ENCODE measurements around the gene FAIM2. TPM values are rescaled to one million over a fixed set of nuclear protein-coding genes. Genes with fewer than 3 reads are reported as not detected.

FAIM2 gene
- total and polyA plus RNA-seq, 2 donors, result 0.24 to 0.41 TPM

DNA sequence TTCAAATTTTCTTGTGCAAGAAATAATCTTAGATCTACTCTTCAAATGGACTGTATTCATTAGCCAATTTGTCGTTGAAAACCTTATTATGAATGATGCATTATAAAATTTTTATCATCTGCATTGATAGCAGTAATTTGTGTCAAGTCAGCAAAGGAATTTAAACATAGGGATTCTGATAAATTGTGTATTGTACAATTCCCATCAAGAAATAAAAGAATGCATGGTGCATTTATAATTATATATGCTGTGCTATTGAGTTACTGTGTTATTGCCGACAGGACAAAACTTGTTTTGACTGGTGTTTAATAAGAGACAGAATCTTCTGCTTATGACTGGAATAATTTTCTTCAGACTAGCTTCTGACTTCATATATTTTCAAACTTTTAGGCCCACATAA lies 57.7 kb downstream of the FAIM2 start:
- WGBS, result 94% methylated on average over 2 of the region's 2 CpGs
- H3K36me3 ChIP-seq (ENCODE audit: control insufficient read depth in 2 of 2, insufficient read depth in 2 of 2, low read length in 1 of 2), result no peaks in the 10 kb centered on the region
- no peak overlapping the region for H3K4me3 ChIP-seq (ENCODE audit: low read length in 2 of 2)
- no peak for DNase-seq (ENCODE audit: low read depth in 6 of 9, low spot score in 9 of 9)
- no peaks in the 10 kb centered on the region for H3K9me3 ChIP-seq (ENCODE audit: control insufficient read depth in 2 of 2, insufficient read depth in 1 of 2, low read length in 1 of 2)
- no peak overlapping the region for H3K27ac ChIP-seq (ENCODE audit: low read depth in 1 of 2, low read length in 1 of 2)
- H3K27me3 ChIP-seq (ENCODE audit: control insufficient read depth in 2 of 2, insufficient read depth in 1 of 2, low read length in 1 of 2), result peaks cover 0 to 7% of the 10 kb centered on the region in 2 donors
- peaks cover 7 to 15% of the 10 kb centered on the region in 2 donors for H3K4me1 ChIP-seq (ENCODE audit: control insufficient read depth in 2 of 2, insufficient read depth in 2 of 2, low read length in 2 of 2)

GRCh38 chr12:49843876-49844437 lies 59.7 kb downstream of the FAIM2 start:
- peaks cover 7 to 15% of the 10 kb centered on the region in 2 donors for H3K4me1 ChIP-seq (ENCODE audit: control insufficient read depth in 2 of 2, insufficient read depth in 2 of 2, low read length in 2 of 2)

GRCh38 chr12:49843411-49843810 lies 60.3 kb downstream of the FAIM2 start:
- H3K27me3 ChIP-seq (ENCODE audit: control insufficient read depth in 2 of 2, insufficient read depth in 1 of 2, low read length in 1 of 2), result peaks cover 0 to 4% of the 10 kb centered on the region in 2 donors
- 95% methylated on average over 7 of the region's 7 CpGs for WGBS
- peaks cover 0 to 2% of the 10 kb centered on the region in 2 donors for H3K36me3 ChIP-seq (ENCODE audit: control insufficient read depth in 2 of 2, insufficient read depth in 2 of 2, low read length in 1 of 2)
- peak overlapping the region; percentile 84 to 86 for H3K27ac ChIP-seq (ENCODE audit: low read depth in 1 of 2, low read length in 1 of 2)
- DNase-seq (ENCODE audit: low read depth in 6 of 9, low spot score in 9 of 9), result no peak
- H3K4me3 ChIP-seq (ENCODE audit: low read length in 2 of 2), result peak overlapping the region; percentile 72 to 92
- H3K9me3 ChIP-seq (ENCODE audit: control insufficient read depth in 2 of 2, insufficient read depth in 1 of 2, low read length in 1 of 2), result no peaks in the 10 kb centered on the region
- H3K4me1 ChIP-seq (ENCODE audit: control insufficient read depth in 2 of 2, insufficient read depth in 2 of 2, low read length in 2 of 2), result peaks cover 7 to 15% of the 10 kb centered on the region in 2 donors

More at GRCh38 chr12:49843876-49844437, 59.7 kb downstream of the FAIM2 start:
- Histone ChIP-seq H3K4me3 (ENCODE audit: low read length in 2 of 2) (no peak overlapping the region), H3K27ac (ENCODE audit: low read depth in 1 of 2, low read length in 1 of 2) (no peak overlapping the region), H3K27me3 (ENCODE audit: control insufficient read depth in 2 of 2, insufficient read depth in 1 of 2, low read length in 1 of 2) (peaks cover 0 to 5% of the 10 kb centered on the region in 2 donors), H3K9me3 (ENCODE audit: control insufficient read depth in 2 of 2, insufficient read depth in 1 of 2, low read length in 1 of 2) (no peaks in the 10 kb centered on the region), H3K36me3 (ENCODE audit: control insufficient read depth in 2 of 2, insufficient read depth in 2 of 2, low read length in 1 of 2) (no peaks in the 10 kb centered on the region)
- no peak for DNase-seq (ENCODE audit: low read depth in 6 of 9, low spot score in 9 of 9)
- over 99% methylated on average over 4 of the region's 4 CpGs for WGBS

- Histone ChIP-seq H3K4me1 (ENCODE audit: control insufficient read depth in 2 of 2, insufficient read depth in 2 of 2, low read length in 2 of 2) (peaks cover 7 to 15% of the 10 kb centered on the region in 2 donors), H3K36me3 (ENCODE audit: control insufficient read depth in 2 of 2, insufficient read depth in 2 of 2, low read length in 1 of 2) (peaks cover 0 to 3% of the 10 kb centered on the region in 2 donors), H3K27me3 (ENCODE audit: control insufficient read depth in 2 of 2, insufficient read depth in 1 of 2, low read length in 1 of 2) (no peaks in the 10 kb centered on the region), H3K9me3 (ENCODE audit: control insufficient read depth in 2 of 2, insufficient read depth in 1 of 2, low read length in 1 of 2) (no peaks in the 10 kb centered on the region), H3K27ac (ENCODE audit: low read depth in 1 of 2, low read length in 1 of 2) (peak within 1 kb of the TSS; percentile 86 to 87), H3K4me3 (ENCODE audit: low read length in 2 of 2) (peak within 1 kb of the TSS; percentile 72 to 92)
- under 1% methylated on average over 55 of the region's 55 CpGs for WGBS
- DNase-seq (ENCODE audit: low read depth in 6 of 9, low spot score in 9 of 9), result peak; percentile 65 to 93 (median 79)
Measured at GRCh38 chr12:49842519-49843352, 61.0 kb downstream of the FAIM2 start, which contains the start of gene BCDIN3D. BCDIN3D (minus strand) TSS chr12:49843106; CDS start chr12:49843087, 19 bp downstream.

- WGBS, result 87% methylated on average over 3 of the region's 3 CpGs
- Histone ChIP-seq H3K9me3 (ENCODE audit: control insufficient read depth in 2 of 2, insufficient read depth in 1 of 2, low read length in 1 of 2) (no peaks in the 10 kb centered on the region), H3K36me3 (ENCODE audit: control insufficient read depth in 2 of 2, insufficient read depth in 2 of 2, low read length in 1 of 2) (peaks cover 0 to 3% of the 10 kb centered on the region in 2 donors), H3K4me1 (ENCODE audit: control insufficient read depth in 2 of 2, insufficient read depth in 2 of 2, low read length in 2 of 2) (peaks cover 7 to 12% of the 10 kb centered on the region in 2 donors), H3K4me3 (ENCODE audit: low read length in 2 of 2) (no peak overlapping the region), H3K27me3 (ENCODE audit: control insufficient read depth in 2 of 2, insufficient read depth in 1 of 2, low read length in 1 of 2) (no peaks in the 10 kb centered on the region), H3K27ac (ENCODE audit: low read depth in 1 of 2, low read length in 1 of 2) (no peak overlapping the region)
- DNase-seq (ENCODE audit: low read depth in 6 of 9, low spot score in 9 of 9), result peak in 4 of 9 donors; percentile 45 to 70 (median 54)
Measured at GRCh38 chr12:49838973-49839633, 64.6 kb downstream of the FAIM2 start.

DNA sequence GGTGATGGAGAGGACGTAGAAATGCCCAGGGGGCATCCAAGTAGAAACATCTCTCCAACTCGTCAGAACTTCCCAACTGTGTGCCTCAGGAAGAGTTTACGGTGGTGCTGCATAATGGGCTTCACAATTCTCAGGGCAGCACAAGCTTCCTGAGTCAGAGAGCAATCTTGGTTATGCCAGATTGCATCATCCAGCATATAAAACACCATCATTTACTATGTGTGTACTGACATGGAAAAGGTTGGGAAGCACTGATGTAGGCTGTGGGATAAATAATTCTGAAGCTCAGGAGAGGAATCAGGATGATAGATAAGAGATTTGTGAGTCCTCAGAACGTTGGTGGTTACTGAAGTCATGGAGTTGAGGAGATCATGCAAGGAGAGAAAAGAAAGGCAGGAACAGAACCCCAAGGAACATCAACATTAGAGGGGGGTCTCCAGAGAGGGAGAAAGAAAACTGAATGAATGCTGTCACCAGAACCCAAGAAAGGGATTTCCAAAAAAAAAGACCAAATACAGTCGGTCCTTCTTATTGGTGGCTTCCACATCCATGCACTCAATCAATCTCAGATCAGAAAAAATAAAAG lies 70.8 kb downstream of the FAIM2 start:
- Histone ChIP-seq H3K4me3 (ENCODE audit: low read length in 2 of 2) (no peak overlapping the region), H3K27ac (ENCODE audit: low read depth in 1 of 2, low read length in 1 of 2) (no peak overlapping the region), H3K36me3 (ENCODE audit: control insufficient read depth in 2 of 2, insufficient read depth in 2 of 2, low read length in 1 of 2) (no peaks in the 10 kb centered on the region), H3K4me1 (ENCODE audit: control insufficient read depth in 2 of 2, insufficient read depth in 2 of 2, low read length in 2 of 2) (peaks cover 7 to 10% of the 10 kb centered on the region in 2 donors), H3K9me3 (ENCODE audit: control insufficient read depth in 2 of 2, insufficient read depth in 1 of 2, low read length in 1 of 2) (no peaks in the 10 kb centered on the region), H3K27me3 (ENCODE audit: control insufficient read depth in 2 of 2, insufficient read depth in 1 of 2, low read length in 1 of 2) (no peaks in the 10 kb centered on the region)
- DNase-seq (ENCODE audit: low read depth in 6 of 9, low spot score in 9 of 9), result no peak
- 94% methylated on average over 5 of the region's 5 CpGs for WGBS

DNA sequence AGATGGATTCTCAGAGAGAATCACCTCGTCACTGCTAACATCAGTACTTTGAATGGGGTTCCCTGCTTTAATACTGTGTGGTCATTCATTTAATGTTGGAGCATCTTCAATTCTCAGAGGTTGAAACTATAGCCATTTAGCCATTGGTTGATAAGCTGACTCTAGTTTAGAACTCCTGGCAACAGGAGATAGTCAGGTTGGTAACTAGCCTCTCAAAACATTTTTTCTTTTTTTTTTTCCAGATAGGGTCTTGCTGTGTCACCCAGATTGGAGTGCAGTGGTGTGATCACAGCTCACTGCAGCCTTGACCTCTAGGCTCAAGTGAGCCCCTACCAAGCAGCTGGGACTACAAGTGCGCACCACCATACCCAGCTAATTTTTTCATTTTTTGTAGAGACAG lies 72.0 kb downstream of the FAIM2 start:
- WGBS, result 97% methylated on average over 2 of the region's 2 CpGs

GRCh38 chr12:49828133-49829091 lies 75.3 kb downstream of the FAIM2 start, which contains the start of gene NCKAP5L:
NCKAP5L (minus strand) TSS chr12:49828413; CDS start chr12:49804044, 24,369 bp downstream.
- under 1% methylated on average over 61 of the region's 61 CpGs for WGBS
- H3K4me3 ChIP-seq (ENCODE audit: low read length in 2 of 2), result peak within 1 kb of the TSS; percentile 80 to 92
- DNase-seq (ENCODE audit: low read depth in 6 of 9, low spot score in 9 of 9), result peak; percentile 87 to 98 (median 94)
- no peaks in the 10 kb centered on the region for H3K9me3 ChIP-seq (ENCODE audit: control insufficient read depth in 2 of 2, insufficient read depth in 1 of 2, low read length in 1 of 2)
- H3K36me3 ChIP-seq (ENCODE audit: control insufficient read depth in 2 of 2, insufficient read depth in 2 of 2, low read length in 1 of 2), result peaks cover 0 to 3% of the 10 kb centered on the region in 2 donors
- peak within 1 kb of the TSS; percentile 86 to 91 for H3K27ac ChIP-seq (ENCODE audit: low read depth in 1 of 2, low read length in 1 of 2)
- no peaks in the 10 kb centered on the region for H3K27me3 ChIP-seq (ENCODE audit: control insufficient read depth in 2 of 2, insufficient read depth in 1 of 2, low read length in 1 of 2)
- peaks cover 12 to 40% of the 10 kb centered on the region in 2 donors for H3K4me1 ChIP-seq (ENCODE audit: control insufficient read depth in 2 of 2, insufficient read depth in 2 of 2, low read length in 2 of 2)

More for the DNA sequence above, 72.0 kb downstream of the FAIM2 start:
- Histone ChIP-seq H3K4me3 (ENCODE audit: low read length in 2 of 2) (no peak overlapping the region), H3K36me3 (ENCODE audit: control insufficient read depth in 2 of 2, insufficient read depth in 2 of 2, low read length in 1 of 2) (no peaks in the 10 kb centered on the region), H3K27ac (ENCODE audit: low read depth in 1 of 2, low read length in 1 of 2) (no peak overlapping the region), H3K9me3 (ENCODE audit: control insufficient read depth in 2 of 2, insufficient read depth in 1 of 2, low read length in 1 of 2) (no peaks in the 10 kb centered on the region), H3K27me3 (ENCODE audit: control insufficient read depth in 2 of 2, insufficient read depth in 1 of 2, low read length in 1 of 2) (no peaks in the 10 kb centered on the region), H3K4me1 (ENCODE audit: control insufficient read depth in 2 of 2, insufficient read depth in 2 of 2, low read length in 2 of 2) (peaks cover 12 to 20% of the 10 kb centered on the region in 2 donors)
- DNase-seq (ENCODE audit: low read depth in 6 of 9, low spot score in 9 of 9), result no peak
